HEK293 (cell line): ENCODE data around the gene BTG2.

Source experiments
- CTCF ChIA-PET: fragments of 350-600 bp; formaldehyde crosslinking; extraction: SDS; loops from one replicate; lab custom pipeline; 2021; ENCODE audit warnings: antibody characterized with exemption; lab: Yijun Ruan, JAX
- POLR2A ChIA-PET: fragments of 300-600 bp; formaldehyde crosslinking; extraction: SDS; loops from one replicate; lab custom pipeline; 2020; ENCODE audit warnings: antibody characterized with exemption, inconsistent platforms; lab: Yijun Ruan, JAX
- H3K27ac ChIP-seq: fragments of 200-500 bp; sonication (Bioruptor generic); 2 replicates; pipeline ENCODE4 v1.5.1; 2014; ENCODE audit warnings: low read depth, low read length, control low read depth, inconsistent platforms; ENCODE audit errors: extremely low read depth
- H3K36me3 ChIP-seq, 2 experiments: fragments of 200-500 bp in 1 of 2; sonication (Bioruptor generic) in 1 of 2; 1 replicate in 1 of 2; 2 replicates in 1 of 2; pipeline ENCODE4 v1.5.1; 2014 to 2017; ENCODE audit warnings: inconsistent platforms in 2 of 2, low read length in 2 of 2; ENCODE audit not compliant: control insufficient read depth in 2 of 2, insufficient read depth in 1 of 2
- H3K4me1 ChIP-seq: fragments of 200-500 bp; sonication (Bioruptor generic); 2 replicates; pipeline ENCODE4 v1.5.1; 2014; ENCODE audit warnings: mild to moderate bottlenecking, low read length, inconsistent platforms; ENCODE audit not compliant: control insufficient read depth, insufficient read depth
- H3K4me3 ChIP-seq: 2 replicates; pipeline ENCODE4 v1.5.1; 2011; ENCODE audit warnings: low read depth, mild to moderate bottlenecking, control low read depth, low read length, moderate library complexity
- H3K9me3 ChIP-seq: fragments of 200-500 bp; sonication (Bioruptor generic); 2 replicates; pipeline ENCODE4 v1.5.1; 2014; ENCODE audit warnings: low read depth, low read length, inconsistent platforms; ENCODE audit not compliant: control insufficient read depth, insufficient read depth
- AEBP2 ChIP-seq: fragments of 450-650 bp; formaldehyde crosslinking; IDR thresholded peaks from 2 replicates; pipeline ENCODE4 v1.5.1; 2016; ENCODE audit warnings: missing biosample characterization, missing genetic modification characterization, borderline replicate concordance
- IKZF3 ChIP-seq: fragments of 450-650 bp; IDR thresholded peaks from 2 replicates; pipeline ENCODE4 v1.5.0; 2018; ENCODE audit warnings: missing biosample characterization, mild to moderate bottlenecking, missing genetic modification characterization, moderate library complexity
- KLF10 ChIP-seq: fragments of 450-650 bp; IDR thresholded peaks from 2 replicates; pipeline ENCODE4 v1.5.1; 2018; ENCODE audit warnings: missing biosample characterization, mild to moderate bottlenecking, missing genetic modification characterization
- KLF16 ChIP-seq: fragments of 450-650 bp; formaldehyde crosslinking; IDR thresholded peaks from 2 replicates; pipeline ENCODE4 v1.5.1; 2017; ENCODE audit warnings: missing biosample characterization, missing genetic modification characterization
- KLF17 ChIP-seq: fragments of 450-650 bp; formaldehyde crosslinking; IDR thresholded peaks from 2 replicates; pipeline ENCODE4 v1.5.1; 2016; ENCODE audit warnings: missing biosample characterization, missing genetic modification characterization
- KLF7 ChIP-seq: fragments of 450-650 bp; formaldehyde crosslinking; IDR thresholded peaks from 2 replicates; pipeline ENCODE4 v1.5.1; 2016; ENCODE audit warnings: missing biosample characterization, missing genetic modification characterization, borderline replicate concordance
- PATZ1 ChIP-seq: fragments of 450-650 bp; formaldehyde crosslinking; IDR thresholded peaks from 2 replicates; pipeline ENCODE4 v1.5.1; 2016; ENCODE audit warnings: missing biosample characterization, missing genetic modification characterization
- PRDM10 ChIP-seq: fragments of 450-650 bp; formaldehyde crosslinking; IDR thresholded peaks from 2 replicates; pipeline ENCODE4 v1.5.1; 2016; ENCODE audit warnings: missing biosample characterization, missing genetic modification characterization
- SCRT1 ChIP-seq: fragments of 450-650 bp; formaldehyde crosslinking; IDR thresholded peaks from 2 replicates; pipeline ENCODE4 v1.5.1; 2016; ENCODE audit warnings: missing biosample characterization, missing genetic modification characterization, borderline replicate concordance
- SCRT2 ChIP-seq: fragments of 450-650 bp; formaldehyde crosslinking; IDR thresholded peaks from 2 replicates; pipeline ENCODE4 v1.5.1; 2016; ENCODE audit warnings: missing biosample characterization, missing genetic modification characterization
- SP7 ChIP-seq: fragments of 450-650 bp; formaldehyde crosslinking; IDR thresholded peaks from 2 replicates; pipeline ENCODE4 v1.5.1; 2016; ENCODE audit warnings: missing biosample characterization, missing genetic modification characterization
- TCF7L2 ChIP-seq: IDR thresholded peaks from 2 replicates; pipeline ENCODE4 v1.6.1; 2011; ENCODE audit warnings: low read depth, mild to moderate bottlenecking, inconsistent platforms, low read length, moderate library complexity, borderline replicate concordance
- ZFHX2 ChIP-seq: fragments of 450-650 bp; formaldehyde crosslinking; conservative IDR thresholded peaks from 2 replicates; pipeline ENCODE4 v1.5.1; 2016; ENCODE audit warnings: missing biosample characterization, missing genetic modification characterization
- ZNF121 ChIP-seq: fragments of 450-650 bp; formaldehyde crosslinking; IDR thresholded peaks from 2 replicates; pipeline ENCODE4 v1.5.1; 2016; ENCODE audit warnings: missing biosample characterization, missing genetic modification characterization
- ZNF140 ChIP-seq: fragments of 450-650 bp; formaldehyde crosslinking; IDR thresholded peaks from 2 replicates; pipeline ENCODE4 v1.5.1; 2016; ENCODE audit warnings: missing biosample characterization, missing genetic modification characterization
- ZNF175 ChIP-seq: fragments of 450-650 bp; formaldehyde crosslinking; IDR thresholded peaks from 2 replicates; pipeline ENCODE4 v1.5.1; 2016; ENCODE audit warnings: missing biosample characterization, missing genetic modification characterization
- ZNF23 ChIP-seq: fragments of 450-650 bp; formaldehyde crosslinking; IDR thresholded peaks from 2 replicates; pipeline ENCODE4 v1.5.1; 2016; ENCODE audit warnings: missing biosample characterization, missing genetic modification characterization, borderline replicate concordance
- ZNF248 ChIP-seq: fragments of 450-650 bp; formaldehyde crosslinking; IDR thresholded peaks from 2 replicates; pipeline ENCODE4 v1.5.1; 2017; ENCODE audit warnings: missing biosample characterization, missing genetic modification characterization
- ZNF426 ChIP-seq: fragments of 450-650 bp; formaldehyde crosslinking; IDR thresholded peaks from 2 replicates; pipeline ENCODE4 v1.5.1; 2017; ENCODE audit warnings: missing biosample characterization, missing genetic modification characterization, mild to moderate bottlenecking, inconsistent platforms, moderate library complexity
- ZNF449 ChIP-seq: fragments of 450-650 bp; formaldehyde crosslinking; IDR thresholded peaks from 2 replicates; pipeline ENCODE4 v1.5.1; 2017; ENCODE audit warnings: missing biosample characterization, mild to moderate bottlenecking, missing genetic modification characterization, moderate library complexity
- ZNF473 ChIP-seq: fragments of 450-650 bp; formaldehyde crosslinking; IDR thresholded peaks from 2 replicates; pipeline ENCODE4 v1.5.1; 2017; ENCODE audit warnings: missing biosample characterization, missing genetic modification characterization
- ZNF555 ChIP-seq: fragments of 450-650 bp; formaldehyde crosslinking; conservative IDR thresholded peaks from 2 replicates; pipeline ENCODE4 v1.5.1; 2017; ENCODE audit warnings: missing biosample characterization, mild to moderate bottlenecking, missing genetic modification characterization, inconsistent platforms
- ZNF704 ChIP-seq: fragments of 450-650 bp; formaldehyde crosslinking; IDR thresholded peaks from 2 replicates; pipeline ENCODE4 v1.5.1; 2016; ENCODE audit warnings: missing biosample characterization, missing genetic modification characterization
- ZSCAN18 ChIP-seq: fragments of 450-650 bp; formaldehyde crosslinking; IDR thresholded peaks from 2 replicates; pipeline ENCODE4 v1.5.1; 2016; ENCODE audit warnings: missing biosample characterization, missing genetic modification characterization

The BTG2 gene

GRCh38 chr1:203325026-203325417, 19.7 kb downstream of the BTG2 start:
- Histone ChIP-seq H3K27ac (peak overlapping the region; percentile 56), H3K4me3 (no peak overlapping the region), H3K4me1 (peaks cover 42% of the 10 kb centered on the region), H3K9me3 (no peaks in the 10 kb centered on the region), H3K36me3 (no peaks in the 10 kb centered on the region)
- ChIA-PET CTCF (interaction anchor here (0.5 to 5.3 kb wide), 9 partner anchors 9 to 423 kb away, joined by 3 to 28 read pairs (median 4); no protein-coding TSS in a partner anchor), POLR2A (interaction anchor here (3.4 to 5.8 kb wide), 2 partner anchors 8 to 17 kb away, joined by 22 to 90 read pairs; partner anchors contain the start of gene BTG2)
- no peak for TF ChIP-seq ZNF704 (tag by site-specific recombination)
- no peak for TF ChIP-seq ZNF426 (tag by site-specific recombination)
- TF ChIP-seq SP7 (tag by site-specific recombination), result peak; percentile 20; the same call in 1 of the 2 replicates
- no peak for TF ChIP-seq KLF7 (tag by site-specific recombination)
- no peak for TF ChIP-seq ZSCAN18 (tag by site-specific recombination)
- TF ChIP-seq ZFHX2, result peak; percentile 72
- TF ChIP-seq PATZ1 (tag by site-specific recombination), result peak; percentile 41
- TF ChIP-seq ZNF121 (tag by site-specific recombination), result no peak
- TF ChIP-seq PRDM10 (tag by site-specific recombination), result no peak
- no peak for TF ChIP-seq ZNF449 (tag by site-specific recombination)
- no peak for TF ChIP-seq KLF17 (tag by site-specific recombination)
- 0 out of 2 replicates have a peak, but pooled peaks have one; percentile 45 for TF ChIP-seq IKZF3
- TF ChIP-seq ZNF175 (tag by site-specific recombination), result no peak
- no peak for TF ChIP-seq ZNF555 (tag by site-specific recombination)
- TF ChIP-seq ZNF23 (tag by site-specific recombination), result no peak
- TF ChIP-seq SCRT2 (tag by site-specific recombination), result peak; percentile 95
- TF ChIP-seq ZNF140 (tag by site-specific recombination), result no peak
- TF ChIP-seq ZNF473 (tag by site-specific recombination), result no peak
- no peak for TF ChIP-seq KLF16
- no peak for TF ChIP-seq KLF10
- TF ChIP-seq ZNF248 (tag by site-specific recombination), result no peak
- no peak for TF ChIP-seq AEBP2 (tag by site-specific recombination)
- TF ChIP-seq SCRT1 (tag by site-specific recombination), result peak; percentile 92
- no peak for TF ChIP-seq TCF7L2
